Stomach (tissue), 9 donors: ENCODE results near the gene ZNF335. TPM values are rescaled to one million over a fixed set of nuclear protein-coding genes. Genes with fewer than 3 reads are reported as not detected.
A peak's percentile ranks its signal among the peaks of the same experiment; 100 is the strongest.

Experiments
- DNase-seq, 2 donors: peaks; one replicate each; pipeline versions ENCODE4 v3.0.0 to v3.0.0-alpha.2; 2013 to 2019
- H3K27ac ChIP-seq, 5 donors: fragments of 200-600 bp in 4 of 5; sonication (generic) in 4 of 5; one replicate each; pipeline ENCODE4 v1.5.1; 2013 to 2019; ENCODE audit warnings: mild to moderate bottlenecking in 1 of 5, moderate library complexity in 1 of 5
- H3K27me3 ChIP-seq, 3 donors: fragments of 200-600 bp; sonication (generic); one replicate each; pipeline ENCODE4 v1.5.1; 2017 to 2019; ENCODE audit warnings: mixed run types in 1 of 3
- H3K36me3 ChIP-seq, 4 donors: fragments of 200-600 bp; sonication (generic); 1 replicate in 3 of 4; 2 replicates in 1 of 4; pipeline ENCODE4 v1.5.1; 2016 to 2019
- H3K4me1 ChIP-seq, 4 donors: fragments of 200-600 bp; sonication (generic); one replicate each; pipeline ENCODE4 v1.5.1; 2016 to 2019
- H3K4me3 ChIP-seq, 4 donors: fragments of 200-600 bp; sonication (generic) in 3 of 4; one replicate each; pipeline ENCODE4 v1.5.1; 2016 to 2019; ENCODE audit warnings: mild to moderate bottlenecking in 1 of 4
- H3K9me3 ChIP-seq, 4 donors: fragments of 200-600 bp; sonication (generic); one replicate each; pipeline ENCODE4 v1.5.1; 2016 to 2019
- CTCF ChIP-seq, 7 experiments: fragments of 450-650 bp in 4 of 7; fragments of 200-600 bp in 3 of 7; sonication (generic) in 3 of 7; IDR thresholded peaks; one replicate each; pipeline ENCODE4 v1.5.1; 2016 to 2019; ENCODE audit warnings: antibody characterized with exemption in 7 of 7, control low read depth in 2 of 7, mild to moderate bottlenecking in 1 of 7
- EP300 ChIP-seq: sonication (generic); formaldehyde crosslinking; IDR thresholded peaks from one replicate; pipeline ENCODE4 v1.6.1; 2017; ENCODE audit warnings: antibody characterized with exemption
- POLR2A ChIP-seq, 4 donors: fragments of 450-650 bp; IDR thresholded peaks; one replicate each; pipeline ENCODE4 v1.6.1; 2016; ENCODE audit warnings: antibody characterized with exemption in 4 of 4, control low read depth in 2 of 4, mild to moderate bottlenecking in 1 of 4, moderate library complexity in 1 of 4
- POLR2AphosphoS5 ChIP-seq, 3 donors: sonication (generic); formaldehyde crosslinking; IDR thresholded peaks; one replicate each; pipeline ENCODE4 v1.6.1; 2016; ENCODE audit warnings: antibody characterized with exemption in 3 of 3
- WGBS, 5 donors: extraction: QIAGEN DNeasy Blood & Tissue Kit in 3 of 5; methylation state at CpG; one replicate each; pipeline versions ENCODE4 v1.1.5 to v1.1.7; 2013 to 2018; 5-methylcytosine and 5-hydroxymethylcytosine counted together
- intact Hi-C: fragments of 100-400 bp; cut with DNase I; formaldehyde crosslinking; loops from one replicate; pipeline ENCODE4 v1.15.1; 2023; ENCODE audit warnings: low total_unique reads
- polyA plus RNA-seq, 3 donors: library from polyadenylated mRNA; stranded (reverse); fragments of 200-250 nt; gene quantifications; one replicate each; pipeline ENCODE4 v1.2.3, GENCODE V29; 2013
- total RNA-seq, 5 donors: library from RNA; depleted of rRNA; stranded (reverse); fragments of >200 nt; gene quantifications; one replicate each; pipeline versions ENCODE4 v1.1.0 to v1.2.3, GENCODE V29; 2014 to 2016
- donor health status: healthy with polysubstance abuse.
- donor health status: Bipolar disorder and iron deficiency.
- donor health status: healthy.

Gene ZNF335
- total and polyA plus RNA-seq, 8 donors = 7.2 to 72.3 (median 18.0) TPM

- no peaks in the 10 kb centered on the region for H3K27me3 ChIP-seq
- 63 to 83% (median 78%) methylated on average over 4 to 20 of the region's 20 CpGs for WGBS, 5 donors
- peak overlapping the region in 4 of 5 donors; percentile 35 to 80 (median 62) for H3K27ac ChIP-seq
- DNase-seq = peak in 1 of 2 donors; percentile 51
- H3K4me3 ChIP-seq = no peak overlapping the region
- H3K4me1 ChIP-seq = peaks cover 0 to 27% (median 16%) of the 10 kb centered on the region in 4 donors
- peaks cover 85 to 100% (median 100%) of the 10 kb centered on the region in 4 donors for H3K36me3 ChIP-seq
- no peaks in the 10 kb centered on the region for H3K9me3 ChIP-seq
- TF ChIP-seq POLR2AphosphoS5 (IDR thresholded peaks at IDR 0.05) (peak in 2 of 3 donors; percentile 3 to 54), POLR2A (IDR thresholded peaks at IDR 0.05) (no peak), EP300 (no peak), CTCF (IDR thresholded peaks at IDR 0.05) (no peak)
- intact Hi-C loops = no loop called here
Measured at GRCh38 chr20:45946149-45946970, 25.6 kb downstream of the ZNF335 start.

GRCh38 chr20:45945678-45946148 lies 26.3 kb downstream of the ZNF335 start:
- peak overlapping the region in 4 of 5 donors; percentile 35 to 80 (median 62) for H3K27ac ChIP-seq
- no peaks in the 10 kb centered on the region for H3K27me3 ChIP-seq
- 76 to 88% (median 81%) methylated on average over 10 to 13 of the region's 13 CpGs for WGBS, 5 donors
- no peak for DNase-seq
- no peak overlapping the region for H3K4me3 ChIP-seq
- intact Hi-C loops = no loop called here
- peaks cover 0 to 27% (median 16%) of the 10 kb centered on the region in 4 donors for H3K4me1 ChIP-seq
- TF ChIP-seq POLR2AphosphoS5 (IDR thresholded peaks at IDR 0.05) (no peak), EP300 (no peak), CTCF (IDR thresholded peaks at IDR 0.05) (no peak), POLR2A (IDR thresholded peaks at IDR 0.05) (no peak)
- H3K36me3 ChIP-seq = peaks cover 91 to 100% (median 100%) of the 10 kb centered on the region in 4 donors
- H3K9me3 ChIP-seq = no peaks in the 10 kb centered on the region

DNA sequence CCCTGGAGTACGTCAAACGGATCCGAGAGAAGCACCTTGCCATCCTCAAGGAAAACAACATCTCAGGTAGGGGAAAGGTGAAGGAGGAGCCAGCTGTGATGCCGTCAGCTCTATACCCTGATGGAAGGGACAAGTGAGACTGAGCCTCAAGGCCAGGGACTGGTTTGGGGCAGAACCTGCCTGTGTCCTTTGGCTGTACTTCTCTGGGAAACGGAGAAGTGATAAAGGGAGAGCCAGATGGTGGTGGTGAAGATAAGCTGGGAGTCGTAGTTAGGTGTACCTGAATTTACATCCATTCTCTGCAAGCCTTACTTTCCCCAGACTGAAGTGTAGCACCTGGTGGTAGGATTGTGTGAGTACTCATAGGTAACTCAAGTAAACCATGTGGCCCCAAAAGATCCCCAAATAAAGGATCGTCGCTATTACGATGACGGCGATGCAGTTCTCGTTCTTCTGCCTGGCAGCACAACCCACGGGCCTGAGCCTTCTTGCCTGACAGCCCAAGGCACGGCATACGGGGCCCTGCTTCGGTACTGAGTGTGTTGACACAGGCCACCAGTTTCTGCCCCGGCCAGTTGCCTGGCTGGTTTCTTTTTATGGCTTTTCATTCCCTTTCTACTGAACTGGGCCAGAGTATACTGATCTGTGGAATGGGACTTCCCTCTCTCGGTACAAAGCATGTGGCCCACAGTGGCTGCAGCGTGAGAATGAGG lies 26.9 kb downstream of the ZNF335 start:
- TF ChIP-seq POLR2A (IDR thresholded peaks at IDR 0.05) = no peak
- no peak for TF ChIP-seq POLR2AphosphoS5 (IDR thresholded peaks at IDR 0.05)
- no peak for TF ChIP-seq EP300
- TF ChIP-seq CTCF (IDR thresholded peaks at IDR 0.05) = no peak
- peak overlapping the region in 2 of 5 donors; percentile 69 to 80 for H3K27ac ChIP-seq
- DNase-seq = no peak
- peaks cover 0 to 27% (median 16%) of the 10 kb centered on the region in 4 donors for H3K4me1 ChIP-seq
- no peaks in the 10 kb centered on the region for H3K27me3 ChIP-seq
- peaks cover 94 to 100% (median 100%) of the 10 kb centered on the region in 4 donors for H3K36me3 ChIP-seq
- intact Hi-C loops = no loop called here
- H3K9me3 ChIP-seq = no peaks in the 10 kb centered on the region
- no peak overlapping the region for H3K4me3 ChIP-seq
- 79 to 86% (median 83%) methylated on average over 19 of the region's 19 CpGs for WGBS, 5 donors
